WTC11 (cell line): ENCODE data around the gene CELA2A. TPM values are rescaled to one million over a fixed set of nuclear protein-coding genes. Genes with fewer than 3 reads are reported as not detected.

ENCODE experiments used
- ATAC-seq: fragments of 200-7000 bp; cut with Tn5 transposase; 2 replicates; pipeline ENCODE4 v1.10.0; 2021; ENCODE audit warnings: mild to moderate bottlenecking, moderate library complexity
- CTCF ChIA-PET: fragments of 300-600 bp; sonication (Branson Sonifier 250); formaldehyde crosslinking; loops from one replicate; lab custom pipeline; 2021; ENCODE audit warnings: antibody characterized with exemption; lab: Charles Lee
- POLR2A ChIA-PET: fragments of 350-600 bp; sonication (Branson Sonifier 250); formaldehyde crosslinking; loops from one replicate; lab custom pipeline; 2021; ENCODE audit warnings: antibody characterized with exemption; lab: Charles Lee
- DNase-seq: peaks from one replicate; pipeline ENCODE4 v3.0.0; 2021; ENCODE audit warnings: low spot score
- H3K27ac Mint-ChIP-seq: 2 replicates; pipeline ENCODE4 v1.8.0; 2021; ENCODE audit warnings: mixed read lengths
- H3K27me3 Mint-ChIP-seq: 2 replicates; pipeline ENCODE4 v1.8.0; 2021; ENCODE audit warnings: low read depth, mild to moderate bottlenecking, moderate library complexity, mixed read lengths
- H3K36me3 Mint-ChIP-seq: 2 replicates; pipeline ENCODE4 v1.8.0; 2021; ENCODE audit warnings: mixed read lengths
- H3K4me1 Mint-ChIP-seq: 2 replicates; pipeline ENCODE4 v1.8.0; 2022; ENCODE audit warnings: mixed read lengths
- H3K4me3 Mint-ChIP-seq: 2 replicates; pipeline ENCODE4 v1.8.0; 2021; ENCODE audit warnings: mild to moderate bottlenecking, moderate library complexity, mixed read lengths
- H3K9me3 Mint-ChIP-seq: 2 replicates; pipeline ENCODE4 v1.8.0; 2021; ENCODE audit warnings: mixed read lengths
- ARID4B ChIP-seq: sonication (generic); formaldehyde crosslinking; IDR thresholded peaks from 2 replicates; pipeline ENCODE4 v1.8.0; 2023; ENCODE audit warnings: missing genetic modification reagents, mild to moderate bottlenecking, borderline replicate concordance
- E2F5 ChIP-seq: sonication (generic); formaldehyde crosslinking; IDR thresholded peaks from 2 replicates; pipeline ENCODE4 v1.8.1; 2022; ENCODE audit warnings: mild to moderate bottlenecking, moderate library complexity, missing genetic modification reagents
- FOXK1 ChIP-seq: sonication (generic); formaldehyde crosslinking; IDR thresholded peaks from 2 replicates; pipeline ENCODE4 v1.8.0; 2022; ENCODE audit warnings: mild to moderate bottlenecking, moderate library complexity, missing genetic modification reagents
- FOXP1 ChIP-seq: sonication (generic); formaldehyde crosslinking; IDR thresholded peaks from 2 replicates; pipeline ENCODE4 v1.8.0; 2022; ENCODE audit warnings: missing genetic modification reagents, mild to moderate bottlenecking, moderate library complexity, borderline replicate concordance
- JAZF1 ChIP-seq: fragments of 250-450 bp; sonication (Bioruptor Pico); IDR thresholded peaks from 2 replicates; pipeline ENCODE4 v1.9.0; 2021; ENCODE audit warnings: moderate library complexity, mild to moderate bottlenecking, inconsistent platforms
- MAX ChIP-seq: sonication (generic); formaldehyde crosslinking; IDR thresholded peaks from 2 replicates; pipeline ENCODE4 v1.8.0; 2022; ENCODE audit warnings: mild to moderate bottlenecking, missing genetic modification reagents
- MYBL2 ChIP-seq: sonication (generic); formaldehyde crosslinking; IDR thresholded peaks from 2 replicates; pipeline ENCODE4 v1.8.1; 2023; ENCODE audit warnings: mild to moderate bottlenecking, moderate library complexity, missing genetic modification reagents
- NFATC4 ChIP-seq: fragments of 250-450 bp; sonication (Bioruptor Pico); IDR thresholded peaks from 2 replicates; pipeline ENCODE4 v1.9.0; 2021; ENCODE audit warnings: mild to moderate bottlenecking
- NR1H2 ChIP-seq: sonication (generic); formaldehyde crosslinking; IDR thresholded peaks from 2 replicates; pipeline ENCODE4 v1.9.0; 2021; ENCODE audit warnings: mild to moderate bottlenecking, moderate library complexity, missing genetic modification reagents
- NR3C1 ChIP-seq: sonication (generic); formaldehyde crosslinking; conservative IDR thresholded peaks from 2 replicates; pipeline ENCODE4 v1.8.1; 2023; ENCODE audit warnings: low read depth, mild to moderate bottlenecking, missing genetic modification reagents
- PRRX2 ChIP-seq: fragments of 250-450 bp; sonication (Bioruptor Pico); IDR thresholded peaks from 2 replicates; pipeline ENCODE4 v1.8.0; 2021; ENCODE audit warnings: mild to moderate bottlenecking
- ZNF121 ChIP-seq: sonication (generic); formaldehyde crosslinking; IDR thresholded peaks from 2 replicates; pipeline ENCODE4 v1.8.0; 2023; ENCODE audit warnings: missing genetic modification reagents
- ZNF219 ChIP-seq: sonication (generic); formaldehyde crosslinking; IDR thresholded peaks from 2 replicates; pipeline ENCODE4 v1.8.0; 2023; ENCODE audit warnings: missing genetic modification reagents, mild to moderate bottlenecking, borderline replicate concordance
- ZNF512 ChIP-seq: sonication (generic); formaldehyde crosslinking; IDR thresholded peaks from 2 replicates; pipeline ENCODE4 v1.8.1; 2022; ENCODE audit warnings: missing genetic modification reagents, borderline replicate concordance
- total RNA-seq: library from RNA; stranded (reverse); gene quantifications from 3 replicates; pipeline ENCODE4 v1.2.3, GENCODE V29; 2021
- TF ChIP-seq, protein P1 (sequence below): sonication (generic); formaldehyde crosslinking; IDR thresholded peaks from 2 replicates; pipeline ENCODE4 v1.8.0; 2023; ENCODE audit warnings: missing genetic modification reagents
- TF ChIP-seq, protein P2 (sequence below): sonication (generic); formaldehyde crosslinking; IDR thresholded peaks from 2 replicates; pipeline ENCODE4 v1.8.1; 2022; ENCODE audit warnings: low read depth, missing genetic modification reagents, borderline replicate concordance
- TF ChIP-seq, protein P3 (sequence below): sonication (generic); formaldehyde crosslinking; IDR thresholded peaks from 2 replicates; pipeline ENCODE4 v1.8.0; 2022; ENCODE audit warnings: mild to moderate bottlenecking, missing genetic modification reagents
- TF ChIP-seq, protein P4 (sequence below): sonication (generic); formaldehyde crosslinking; IDR thresholded peaks from 2 replicates; pipeline ENCODE4 v1.8.1; 2023; ENCODE audit warnings: mild to moderate bottlenecking, missing genetic modification reagents, moderate library complexity

Gene CELA2A
- total RNA-seq, 1 experiment from 2014 or later: 0.83 TPM

DNA sequence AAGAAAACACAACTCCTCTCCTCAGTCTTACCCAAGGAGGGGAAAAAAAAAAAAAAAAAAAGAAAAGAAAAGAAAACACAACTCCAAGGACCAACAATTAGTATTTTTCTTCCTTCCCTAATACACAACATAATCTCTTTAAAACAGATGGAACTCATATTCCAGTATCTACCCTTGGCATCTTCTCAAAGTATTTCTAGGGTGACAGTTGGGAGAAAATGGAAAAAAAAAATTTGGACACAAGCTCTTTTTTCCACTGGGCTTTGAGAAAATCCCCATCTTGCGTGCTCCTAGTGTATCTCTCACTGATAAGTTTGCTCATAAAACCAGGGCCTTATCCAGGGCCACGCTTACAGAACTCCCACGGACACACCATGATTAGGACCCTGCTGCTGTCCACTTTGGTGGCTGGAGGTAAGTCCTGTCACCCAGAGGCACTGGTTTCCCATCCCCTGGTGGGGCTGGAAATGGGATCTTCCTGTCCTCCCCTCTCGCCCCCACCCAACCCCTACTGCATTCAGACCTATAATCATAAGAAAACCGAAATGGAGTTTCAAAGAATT, 19.3 kb downstream of the CELA2A start, which contains the start of gene CELA2B (continued):
- TF ChIP-seq, protein P1, sequence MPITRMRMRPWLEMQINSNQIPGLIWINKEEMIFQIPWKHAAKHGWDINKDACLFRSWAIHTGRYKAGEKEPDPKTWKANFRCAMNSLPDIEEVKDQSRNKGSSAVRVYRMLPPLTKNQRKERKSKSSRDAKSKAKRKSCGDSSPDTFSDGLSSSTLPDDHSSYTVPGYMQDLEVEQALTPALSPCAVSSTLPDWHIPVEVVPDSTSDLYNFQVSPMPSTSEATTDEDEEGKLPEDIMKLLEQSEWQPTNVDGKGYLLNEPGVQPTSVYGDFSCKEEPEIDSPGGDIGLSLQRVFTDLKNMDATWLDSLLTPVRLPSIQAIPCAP (CRISPR knock-in tag): no peak

GRCh38 chr1:15476927-15477326, 20.4 kb downstream of the CELA2A start:
- no peaks in the 10 kb centered on the region for H3K36me3 Mint-ChIP-seq
- H3K9me3 Mint-ChIP-seq: no peaks in the 10 kb centered on the region
- CTCF ChIA-PET: no interaction called here
- H3K27me3 Mint-ChIP-seq: peaks cover 4% of the 10 kb centered on the region; the same call in 1 of the 2 replicates
- POLR2A ChIA-PET: no interaction called here
- H3K4me1 Mint-ChIP-seq: no peaks in the 10 kb centered on the region
- no peak overlapping the region for H3K27ac Mint-ChIP-seq
- ATAC-seq (no peak), DNase-seq (no peak)
- no peak for TF ChIP-seq ARID4B
- H3K4me3 Mint-ChIP-seq: no peak overlapping the region

- Mint-ChIP-seq H3K36me3 (no peaks in the 10 kb centered on the region), H3K27ac (no peak overlapping the region), H3K4me3 (no peak overlapping the region), H3K27me3 (peaks cover under 1% of the 10 kb centered on the region; the same call in 1 of the 2 replicates), H3K9me3 (no peaks in the 10 kb centered on the region), H3K4me1 (no peaks in the 10 kb centered on the region)
- ChIA-PET POLR2A (no interaction called here), CTCF (interaction anchor here (0.7 kb wide), 1 partner anchor 336 kb away, joined by 3 read pairs; no protein-coding TSS in a partner anchor)
- DNase-seq (no peak), ATAC-seq (no peak)
- TF ChIP-seq ZNF121 (no peak), MAX (CRISPR knock-in tag) (no peak), PRRX2 (CRISPR knock-in tag) (no peak), ZNF512 (CRISPR knock-in tag) (no peak), ZNF219 (CRISPR knock-in tag) (no peak), MYBL2 (CRISPR knock-in tag) (no peak), FOXK1 (CRISPR knock-in tag) (no peak), FOXP1 (CRISPR knock-in tag) (no peak), NFATC4 (CRISPR knock-in tag) (no peak), NR1H2 (CRISPR knock-in tag) (no peak), E2F5 (CRISPR knock-in tag) (no peak), NR3C1 (CRISPR knock-in tag) (no peak), JAZF1 (CRISPR knock-in tag) (no peak)
- TF ChIP-seq, protein P2, sequence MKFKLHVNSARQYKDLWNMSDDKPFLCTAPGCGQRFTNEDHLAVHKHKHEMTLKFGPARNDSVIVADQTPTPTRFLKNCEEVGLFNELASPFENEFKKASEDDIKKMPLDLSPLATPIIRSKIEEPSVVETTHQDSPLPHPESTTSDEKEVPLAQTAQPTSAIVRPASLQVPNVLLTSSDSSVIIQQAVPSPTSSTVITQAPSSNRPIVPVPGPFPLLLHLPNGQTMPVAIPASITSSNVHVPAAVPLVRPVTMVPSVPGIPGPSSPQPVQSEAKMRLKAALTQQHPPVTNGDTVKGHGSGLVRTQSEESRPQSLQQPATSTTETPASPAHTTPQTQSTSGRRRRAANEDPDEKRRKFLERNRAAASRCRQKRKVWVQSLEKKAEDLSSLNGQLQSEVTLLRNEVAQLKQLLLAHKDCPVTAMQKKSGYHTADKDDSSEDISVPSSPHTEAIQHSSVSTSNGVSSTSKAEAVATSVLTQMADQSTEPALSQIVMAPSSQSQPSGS (CRISPR knock-in tag): no peak
- TF ChIP-seq, protein P3, sequence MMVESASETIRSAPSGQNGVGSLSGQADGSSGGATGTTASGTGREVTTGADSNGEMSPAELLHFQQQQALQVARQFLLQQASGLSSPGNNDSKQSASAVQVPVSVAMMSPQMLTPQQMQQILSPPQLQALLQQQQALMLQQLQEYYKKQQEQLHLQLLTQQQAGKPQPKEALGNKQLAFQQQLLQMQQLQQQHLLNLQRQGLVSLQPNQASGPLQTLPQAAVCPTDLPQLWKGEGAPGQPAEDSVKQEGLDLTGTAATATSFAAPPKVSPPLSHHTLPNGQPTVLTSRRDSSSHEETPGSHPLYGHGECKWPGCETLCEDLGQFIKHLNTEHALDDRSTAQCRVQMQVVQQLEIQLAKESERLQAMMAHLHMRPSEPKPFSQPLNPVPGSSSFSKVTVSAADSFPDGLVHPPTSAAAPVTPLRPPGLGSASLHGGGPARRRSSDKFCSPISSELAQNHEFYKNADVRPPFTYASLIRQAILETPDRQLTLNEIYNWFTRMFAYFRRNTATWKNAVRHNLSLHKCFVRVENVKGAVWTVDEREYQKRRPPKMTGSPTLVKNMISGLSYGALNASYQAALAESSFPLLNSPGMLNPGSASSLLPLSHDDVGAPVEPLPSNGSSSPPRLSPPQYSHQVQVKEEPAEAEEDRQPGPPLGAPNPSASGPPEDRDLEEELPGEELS (CRISPR knock-in tag): no peak
- TF ChIP-seq, protein P4, sequence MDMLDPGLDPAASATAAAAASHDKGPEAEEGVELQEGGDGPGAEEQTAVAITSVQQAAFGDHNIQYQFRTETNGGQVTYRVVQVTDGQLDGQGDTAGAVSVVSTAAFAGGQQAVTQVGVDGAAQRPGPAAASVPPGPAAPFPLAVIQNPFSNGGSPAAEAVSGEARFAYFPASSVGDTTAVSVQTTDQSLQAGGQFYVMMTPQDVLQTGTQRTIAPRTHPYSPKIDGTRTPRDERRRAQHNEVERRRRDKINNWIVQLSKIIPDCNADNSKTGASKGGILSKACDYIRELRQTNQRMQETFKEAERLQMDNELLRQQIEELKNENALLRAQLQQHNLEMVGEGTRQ: no peak
Observed at GRCh38 chr1:15477646-15478212, 21.2 kb downstream of the CELA2A start.
